ENCODE measurements around the gene PLD3. TPM values are rescaled to one million over a fixed set of nuclear protein-coding genes. Genes with fewer than 3 reads are reported as not detected.

PLD3 gene
- total and polyA plus RNA-seq, 2 experiments from 2014 or later = 181 to 490 TPM

DNA sequence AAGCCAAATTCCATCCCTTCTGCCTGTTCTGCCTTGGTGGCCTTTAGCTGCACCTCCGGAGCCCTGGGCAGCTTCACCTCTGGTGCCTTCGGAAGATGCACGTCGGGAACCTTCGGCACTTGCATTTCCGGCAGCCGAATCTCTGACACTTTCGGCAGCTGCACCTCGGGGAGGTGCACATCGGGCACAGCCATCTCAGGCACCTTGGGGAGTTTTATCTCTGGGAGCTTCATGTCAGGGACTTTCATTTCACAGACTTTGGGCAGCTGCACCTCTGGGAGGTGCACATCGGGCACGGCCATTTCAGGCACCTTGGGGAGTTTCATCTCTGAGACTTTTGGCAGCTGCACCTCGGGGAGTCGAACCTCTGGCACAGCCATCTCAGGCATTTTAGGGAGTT is 47.5 kb downstream of the PLD3 start:
- no peak overlapping the region for H3K4me3 ChIP-seq
- no peak overlapping the region for H3K4me3 Mint-ChIP-seq
- no peak overlapping the region for H3K4me2 ChIP-seq
- H3K27me3 Mint-ChIP-seq (ENCODE audit: insufficient read depth, low read depth, poor library complexity) = peaks cover 25% of the 10 kb centered on the region
- H3K36me3 Mint-ChIP-seq (ENCODE audit: low read depth) = no peaks in the 10 kb centered on the region
- H3K4me1 ChIP-seq (ENCODE audit: insufficient read depth) = no peaks in the 10 kb centered on the region
- no peak overlapping the region for H2AFZ ChIP-seq
- H3K27ac Mint-ChIP-seq = no peak overlapping the region
- no peaks in the 10 kb centered on the region for H3K79me2 ChIP-seq (replicated peaks; ENCODE audit: insufficient read depth)
- H3K4me1 Mint-ChIP-seq = peaks cover 16% of the 10 kb centered on the region
- H3K27ac ChIP-seq (ENCODE audit: low read depth) = no peak overlapping the region
- peaks cover 4% of the 10 kb centered on the region for H3F3A ChIP-seq (replicated peaks; ENCODE audit: low read depth)
- H4K20me1 ChIP-seq (replicated peaks; ENCODE audit: insufficient read depth) = no peaks in the 10 kb centered on the region
- no peak for DNase-seq (ENCODE audit: low spot score)
- no peaks in the 10 kb centered on the region; the same call in 2 of the 3 replicates for H3K9me3 Mint-ChIP-seq
- no peak for TF ChIP-seq NANOG (IDR thresholded peaks at IDR 0.05; ENCODE audit: borderline replicate concordance)
- TF ChIP-seq EZH2phosphoT487 (IDR thresholded peaks at IDR 0.05; ENCODE audit: unreplicated experiment) = no peak
- TF ChIP-seq, protein P1, sequence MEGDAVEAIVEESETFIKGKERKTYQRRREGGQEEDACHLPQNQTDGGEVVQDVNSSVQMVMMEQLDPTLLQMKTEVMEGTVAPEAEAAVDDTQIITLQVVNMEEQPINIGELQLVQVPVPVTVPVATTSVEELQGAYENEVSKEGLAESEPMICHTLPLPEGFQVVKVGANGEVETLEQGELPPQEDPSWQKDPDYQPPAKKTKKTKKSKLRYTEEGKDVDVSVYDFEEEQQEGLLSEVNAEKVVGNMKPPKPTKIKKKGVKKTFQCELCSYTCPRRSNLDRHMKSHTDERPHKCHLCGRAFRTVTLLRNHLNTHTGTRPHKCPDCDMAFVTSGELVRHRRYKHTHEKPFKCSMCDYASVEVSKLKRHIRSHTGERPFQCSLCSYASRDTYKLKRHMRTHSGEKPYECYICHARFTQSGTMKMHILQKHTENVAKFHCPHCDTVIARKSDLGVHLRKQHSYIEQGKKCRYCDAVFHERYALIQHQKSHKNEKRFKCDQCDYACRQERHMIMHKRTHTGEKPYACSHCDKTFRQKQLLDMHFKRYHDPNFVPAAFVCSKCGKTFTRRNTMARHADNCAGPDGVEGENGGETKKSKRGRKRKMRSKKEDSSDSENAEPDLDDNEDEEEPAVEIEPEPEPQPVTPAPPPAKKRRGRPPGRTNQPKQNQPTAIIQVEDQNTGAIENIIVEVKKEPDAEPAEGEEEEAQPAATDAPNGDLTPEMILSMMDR (conservative IDR thresholded peaks at IDR 0.05; ENCODE audit: low read depth in 2 of 2) = no peak
- TF ChIP-seq JUNB (IDR thresholded peaks at IDR 0.05; ENCODE audit: unreplicated experiment) = no peak
- TF ChIP-seq POLR2AphosphoS5 (IDR thresholded peaks at IDR 0.05; ENCODE audit: low read depth) = no peak
- TF ChIP-seq, protein P2, sequence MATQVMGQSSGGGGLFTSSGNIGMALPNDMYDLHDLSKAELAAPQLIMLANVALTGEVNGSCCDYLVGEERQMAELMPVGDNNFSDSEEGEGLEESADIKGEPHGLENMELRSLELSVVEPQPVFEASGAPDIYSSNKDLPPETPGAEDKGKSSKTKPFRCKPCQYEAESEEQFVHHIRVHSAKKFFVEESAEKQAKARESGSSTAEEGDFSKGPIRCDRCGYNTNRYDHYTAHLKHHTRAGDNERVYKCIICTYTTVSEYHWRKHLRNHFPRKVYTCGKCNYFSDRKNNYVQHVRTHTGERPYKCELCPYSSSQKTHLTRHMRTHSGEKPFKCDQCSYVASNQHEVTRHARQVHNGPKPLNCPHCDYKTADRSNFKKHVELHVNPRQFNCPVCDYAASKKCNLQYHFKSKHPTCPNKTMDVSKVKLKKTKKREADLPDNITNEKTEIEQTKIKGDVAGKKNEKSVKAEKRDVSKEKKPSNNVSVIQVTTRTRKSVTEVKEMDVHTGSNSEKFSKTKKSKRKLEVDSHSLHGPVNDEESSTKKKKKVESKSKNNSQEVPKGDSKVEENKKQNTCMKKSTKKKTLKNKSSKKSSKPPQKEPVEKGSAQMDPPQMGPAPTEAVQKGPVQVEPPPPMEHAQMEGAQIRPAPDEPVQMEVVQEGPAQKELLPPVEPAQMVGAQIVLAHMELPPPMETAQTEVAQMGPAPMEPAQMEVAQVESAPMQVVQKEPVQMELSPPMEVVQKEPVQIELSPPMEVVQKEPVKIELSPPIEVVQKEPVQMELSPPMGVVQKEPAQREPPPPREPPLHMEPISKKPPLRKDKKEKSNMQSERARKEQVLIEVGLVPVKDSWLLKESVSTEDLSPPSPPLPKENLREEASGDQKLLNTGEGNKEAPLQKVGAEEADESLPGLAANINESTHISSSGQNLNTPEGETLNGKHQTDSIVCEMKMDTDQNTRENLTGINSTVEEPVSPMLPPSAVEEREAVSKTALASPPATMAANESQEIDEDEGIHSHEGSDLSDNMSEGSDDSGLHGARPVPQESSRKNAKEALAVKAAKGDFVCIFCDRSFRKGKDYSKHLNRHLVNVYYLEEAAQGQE (IDR thresholded peaks at IDR 0.05; ENCODE audit: unreplicated experiment) = no peak
- TF ChIP-seq CREB1 (CRISPR knock-in tag; IDR thresholded peaks at IDR 0.05; ENCODE audit: low read depth) = no peak
- TF ChIP-seq, protein P3, sequence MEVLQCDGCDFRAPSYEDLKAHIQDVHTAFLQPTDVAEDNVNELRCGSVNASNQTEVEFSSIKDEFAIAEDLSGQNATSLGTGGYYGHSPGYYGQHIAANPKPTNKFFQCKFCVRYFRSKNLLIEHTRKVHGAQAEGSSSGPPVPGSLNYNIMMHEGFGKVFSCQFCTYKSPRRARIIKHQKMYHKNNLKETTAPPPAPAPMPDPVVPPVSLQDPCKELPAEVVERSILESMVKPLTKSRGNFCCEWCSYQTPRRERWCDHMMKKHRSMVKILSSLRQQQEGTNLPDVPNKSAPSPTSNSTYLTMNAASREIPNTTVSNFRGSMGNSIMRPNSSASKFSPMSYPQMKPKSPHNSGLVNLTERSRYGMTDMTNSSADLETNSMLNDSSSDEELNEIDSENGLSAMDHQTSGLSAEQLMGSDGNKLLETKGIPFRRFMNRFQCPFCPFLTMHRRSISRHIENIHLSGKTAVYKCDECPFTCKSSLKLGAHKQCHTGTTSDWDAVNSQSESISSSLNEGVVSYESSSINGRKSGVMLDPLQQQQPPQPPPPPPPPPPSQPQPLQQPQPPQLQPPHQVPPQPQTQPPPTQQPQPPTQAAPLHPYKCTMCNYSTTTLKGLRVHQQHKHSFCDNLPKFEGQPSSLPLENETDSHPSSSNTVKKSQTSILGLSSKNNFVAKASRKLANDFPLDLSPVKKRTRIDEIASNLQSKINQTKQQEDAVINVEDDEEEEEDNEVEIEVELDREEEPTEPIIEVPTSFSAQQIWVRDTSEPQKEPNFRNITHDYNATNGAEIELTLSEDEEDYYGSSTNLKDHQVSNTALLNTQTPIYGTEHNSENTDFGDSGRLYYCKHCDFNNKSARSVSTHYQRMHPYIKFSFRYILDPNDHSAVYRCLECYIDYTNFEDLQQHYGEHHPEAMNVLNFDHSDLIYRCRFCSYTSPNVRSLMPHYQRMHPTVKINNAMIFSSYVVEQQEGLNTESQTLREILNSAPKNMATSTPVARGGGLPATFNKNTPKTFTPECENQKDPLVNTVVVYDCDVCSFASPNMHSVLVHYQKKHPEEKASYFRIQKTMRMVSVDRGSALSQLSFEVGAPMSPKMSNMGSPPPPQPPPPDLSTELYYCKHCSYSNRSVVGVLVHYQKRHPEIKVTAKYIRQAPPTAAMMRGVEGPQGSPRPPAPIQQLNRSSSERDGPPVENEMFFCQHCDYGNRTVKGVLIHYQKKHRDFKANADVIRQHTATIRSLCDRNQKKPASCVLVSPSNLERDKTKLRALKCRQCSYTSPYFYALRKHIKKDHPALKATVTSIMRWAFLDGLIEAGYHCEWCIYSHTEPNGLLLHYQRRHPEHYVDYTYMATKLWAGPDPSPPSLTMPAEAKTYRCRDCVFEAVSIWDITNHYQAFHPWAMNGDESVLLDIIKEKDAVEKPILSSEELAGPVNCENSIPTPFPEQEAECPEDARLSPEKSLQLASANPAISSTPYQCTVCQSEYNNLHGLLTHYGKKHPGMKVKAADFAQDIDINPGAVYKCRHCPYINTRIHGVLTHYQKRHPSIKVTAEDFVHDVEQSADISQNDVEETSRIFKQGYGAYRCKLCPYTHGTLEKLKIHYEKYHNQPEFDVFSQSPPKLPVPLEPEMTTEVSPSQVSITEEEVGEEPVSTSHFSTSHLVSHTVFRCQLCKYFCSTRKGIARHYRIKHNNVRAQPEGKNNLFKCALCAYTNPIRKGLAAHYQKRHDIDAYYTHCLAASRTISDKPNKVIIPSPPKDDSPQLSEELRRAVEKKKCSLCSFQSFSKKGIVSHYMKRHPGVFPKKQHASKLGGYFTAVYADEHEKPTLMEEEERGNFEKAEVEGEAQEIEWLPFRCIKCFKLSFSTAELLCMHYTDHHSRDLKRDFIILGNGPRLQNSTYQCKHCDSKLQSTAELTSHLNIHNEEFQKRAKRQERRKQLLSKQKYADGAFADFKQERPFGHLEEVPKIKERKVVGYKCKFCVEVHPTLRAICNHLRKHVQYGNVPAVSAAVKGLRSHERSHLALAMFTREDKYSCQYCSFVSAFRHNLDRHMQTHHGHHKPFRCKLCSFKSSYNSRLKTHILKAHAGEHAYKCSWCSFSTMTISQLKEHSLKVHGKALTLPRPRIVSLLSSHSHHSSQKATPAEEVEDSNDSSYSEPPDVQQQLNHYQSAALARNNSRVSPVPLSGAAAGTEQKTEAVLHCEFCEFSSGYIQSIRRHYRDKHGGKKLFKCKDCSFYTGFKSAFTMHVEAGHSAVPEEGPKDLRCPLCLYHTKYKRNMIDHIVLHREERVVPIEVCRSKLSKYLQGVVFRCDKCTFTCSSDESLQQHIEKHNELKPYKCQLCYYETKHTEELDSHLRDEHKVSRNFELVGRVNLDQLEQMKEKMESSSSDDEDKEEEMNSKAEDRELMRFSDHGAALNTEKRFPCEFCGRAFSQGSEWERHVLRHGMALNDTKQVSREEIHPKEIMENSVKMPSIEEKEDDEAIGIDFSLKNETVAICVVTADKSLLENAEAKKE (CRISPR knock-in tag; IDR thresholded peaks at IDR 0.05) = no peak
- TF ChIP-seq EZH2 (IDR thresholded peaks at IDR 0.05; ENCODE audit: low read depth, unreplicated experiment) = no peak
- no peak for TF ChIP-seq ZNF331 (CRISPR knock-in tag; IDR thresholded peaks at IDR 0.05; ENCODE audit: low read depth)
- no peak for TF ChIP-seq ZNF114 (CRISPR knock-in tag; IDR thresholded peaks at IDR 0.05)
- peaks cover 16% of the 10 kb centered on the region for H3K27me3 ChIP-seq (ENCODE audit: insufficient read depth)
- no peaks in the 10 kb centered on the region for H3K36me3 ChIP-seq (ENCODE audit: insufficient read depth)
- no peaks in the 10 kb centered on the region for H3K9me2 ChIP-seq (ENCODE audit: insufficient read depth)
- ATAC-seq = no peak
